ENCODE results near the gene EHD1.
"Not testable (repeated sequence)": the region's sequence is repeated elsewhere in the genome, so short reads cannot be mapped to it uniquely, and the experiment has no call there.

The EHD1 gene

GRCh38 chr11:64834723-64835615, 43.5 kb downstream of the EHD1 start:
- no peaks in the 10 kb centered on the region for H3K27me3 Mint-ChIP-seq
- H3K36me3 Mint-ChIP-seq (ENCODE audit: low read depth): no peaks in the 10 kb centered on the region
- no peaks in the 10 kb centered on the region for H3K9me3 Mint-ChIP-seq
- ATAC-seq (no peak), DNase-seq (no peak)
- no peak overlapping the region for H3K4me3 Mint-ChIP-seq
- no peak overlapping the region for H3K27ac Mint-ChIP-seq
- no peaks in the 10 kb centered on the region for H3K4me1 Mint-ChIP-seq

GRCh38 chr11:64834031-64834722, 44.2 kb downstream of the EHD1 start:
- no peaks in the 10 kb centered on the region for H3K4me1 Mint-ChIP-seq
- H3K27ac Mint-ChIP-seq: no peak overlapping the region
- DNase-seq (no peak), ATAC-seq (no peak)
- H3K9me3 Mint-ChIP-seq: no peaks in the 10 kb centered on the region
- no peak overlapping the region for H3K4me3 Mint-ChIP-seq
- H3K36me3 Mint-ChIP-seq (ENCODE audit: low read depth): no peaks in the 10 kb centered on the region
- no peaks in the 10 kb centered on the region for H3K27me3 Mint-ChIP-seq

- H3K27me3 Mint-ChIP-seq: no peaks in the 10 kb centered on the region
- no peaks in the 10 kb centered on the region for H3K9me3 Mint-ChIP-seq
- DNase-seq (no peak), ATAC-seq (no peak)
- H3K36me3 Mint-ChIP-seq (ENCODE audit: low read depth): no peaks in the 10 kb centered on the region
- no peaks in the 10 kb centered on the region for H3K4me1 Mint-ChIP-seq
- no peak overlapping the region for H3K27ac Mint-ChIP-seq
- no peak overlapping the region for H3K4me3 Mint-ChIP-seq
Measured at GRCh38 chr11:64833509-64833908, 44.9 kb downstream of the EHD1 start.

GRCh38 chr11:64833198-64833502, 45.3 kb downstream of the EHD1 start:
- DNase-seq: no peak

GRCh38 chr11:64832467-64833197, 45.8 kb downstream of the EHD1 start:
- ATAC-seq: no peak
- H3K4me3 Mint-ChIP-seq: no peak overlapping the region
- DNase-seq: no peak
- H3K4me1 Mint-ChIP-seq: no peaks in the 10 kb centered on the region
- H3K27me3 Mint-ChIP-seq: no peaks in the 10 kb centered on the region
- H3K27ac Mint-ChIP-seq: no peak overlapping the region
- H3K36me3 Mint-ChIP-seq (ENCODE audit: low read depth): no peaks in the 10 kb centered on the region
- no peaks in the 10 kb centered on the region for H3K9me3 Mint-ChIP-seq

More at GRCh38 chr11:64833198-64833502, 45.3 kb downstream of the EHD1 start:
- H3K9me3 Mint-ChIP-seq: no peaks in the 10 kb centered on the region
- H3K4me1 Mint-ChIP-seq: no peaks in the 10 kb centered on the region
- no peaks in the 10 kb centered on the region for H3K36me3 Mint-ChIP-seq (ENCODE audit: low read depth)
- H3K4me3 Mint-ChIP-seq: no peak overlapping the region
- ATAC-seq: no peak
- no peak overlapping the region for H3K27ac Mint-ChIP-seq
- no peaks in the 10 kb centered on the region for H3K27me3 Mint-ChIP-seq

GRCh38 chr11:64831411-64831891, 47.0 kb downstream of the EHD1 start:
- no peak overlapping the region for H3K4me3 Mint-ChIP-seq

GRCh38 chr11:64829536-64830251, 48.7 kb downstream of the EHD1 start:
- no peaks in the 10 kb centered on the region for H3K36me3 Mint-ChIP-seq (ENCODE audit: low read depth)
- no peaks in the 10 kb centered on the region for H3K27me3 Mint-ChIP-seq
- ATAC-seq (no peak), DNase-seq (no peak)
- H3K4me1 Mint-ChIP-seq: no peaks in the 10 kb centered on the region
- no peak overlapping the region for H3K27ac Mint-ChIP-seq
- H3K9me3 Mint-ChIP-seq: no peaks in the 10 kb centered on the region
- H3K4me3 Mint-ChIP-seq: no peak overlapping the region

More at GRCh38 chr11:64831411-64831891, 47.0 kb downstream of the EHD1 start:
- Mint-ChIP-seq H3K27me3 (no peaks in the 10 kb centered on the region), H3K36me3 (ENCODE audit: low read depth) (no peaks in the 10 kb centered on the region), H3K27ac (no peak overlapping the region), H3K9me3 (no peaks in the 10 kb centered on the region), H3K4me1 (no peaks in the 10 kb centered on the region)
- ATAC-seq (no peak), DNase-seq (no peak)

- ATAC-seq (no peak), DNase-seq (no peak)
- Mint-ChIP-seq H3K4me3 (no peak overlapping the region), H3K9me3 (no peaks in the 10 kb centered on the region), H3K27ac (no peak overlapping the region), H3K36me3 (ENCODE audit: low read depth) (no peaks in the 10 kb centered on the region), H3K4me1 (no peaks in the 10 kb centered on the region), H3K27me3 (no peaks in the 10 kb centered on the region)
Measured at GRCh38 chr11:64827451-64827839, 51.0 kb downstream of the EHD1 start.

GRCh38 chr11:64826578-64827450, 51.6 kb downstream of the EHD1 start:
- Mint-ChIP-seq H3K27ac (no peak overlapping the region), H3K9me3 (no peaks in the 10 kb centered on the region), H3K4me1 (no peaks in the 10 kb centered on the region), H3K27me3 (no peaks in the 10 kb centered on the region), H3K4me3 (no peak overlapping the region), H3K36me3 (ENCODE audit: low read depth) (no peaks in the 10 kb centered on the region)
- no peak for DNase-seq
- ATAC-seq: no peak

- ATAC-seq (no peak), DNase-seq (no peak)
- Mint-ChIP-seq H3K4me3 (no peak overlapping the region), H3K9me3 (no peaks in the 10 kb centered on the region), H3K36me3 (ENCODE audit: low read depth) (no peaks in the 10 kb centered on the region), H3K27ac (no peak overlapping the region), H3K27me3 (no peaks in the 10 kb centered on the region), H3K4me1 (no peaks in the 10 kb centered on the region)
Measured at GRCh38 chr11:64826062-64826461, 52.4 kb downstream of the EHD1 start.

GRCh38 chr11:64823568-64824119, 54.8 kb downstream of the EHD1 start:
- H3K9me3 Mint-ChIP-seq: no peaks in the 10 kb centered on the region
- H3K27me3 Mint-ChIP-seq: no peaks in the 10 kb centered on the region
- H3K4me1 Mint-ChIP-seq: no peaks in the 10 kb centered on the region
- ATAC-seq: no peak
- no peak overlapping the region for H3K4me3 Mint-ChIP-seq
- H3K27ac Mint-ChIP-seq: no peak overlapping the region
- no peaks in the 10 kb centered on the region for H3K36me3 Mint-ChIP-seq (ENCODE audit: low read depth)
- no peak for DNase-seq

GRCh38 chr11:64817476-64817875, 60.9 kb downstream of the EHD1 start:
- H3K27ac Mint-ChIP-seq: no peak overlapping the region

GRCh38 chr11:64815433-64815832, 63.0 kb downstream of the EHD1 start:
- not testable (repeated sequence) for H3K27me3 Mint-ChIP-seq; H3K4me3 Mint-ChIP-seq; H3K36me3 Mint-ChIP-seq (ENCODE audit: low read depth); H3K9me3 Mint-ChIP-seq; H3K4me1 Mint-ChIP-seq; H3K27ac Mint-ChIP-seq; DNase-seq; ATAC-seq

More at GRCh38 chr11:64817476-64817875, 60.9 kb downstream of the EHD1 start:
- H3K9me3 Mint-ChIP-seq: no peaks in the 10 kb centered on the region
- H3K27me3 Mint-ChIP-seq: no peaks in the 10 kb centered on the region
- no peaks in the 10 kb centered on the region for H3K36me3 Mint-ChIP-seq (ENCODE audit: low read depth)
- no peak overlapping the region for H3K4me3 Mint-ChIP-seq
- DNase-seq: no peak
- no peak for ATAC-seq
- no peaks in the 10 kb centered on the region for H3K4me1 Mint-ChIP-seq
